Neural progenitor cell (in vitro differentiated cells): Measurements from ENCODE around the gene NDRG4.

Experiments used
- EZH2 ChIP-seq: fragments of 200-600 bp; sonication (generic); IDR thresholded peaks from 2 replicates; pipeline ENCODE4 v1.6.1; 2017; ENCODE audit warnings: antibody characterized with exemption, mild to moderate bottlenecking, moderate library complexity
- EZH2phosphoT487 ChIP-seq: fragments of 200-600 bp; sonication (generic); IDR thresholded peaks from 2 replicates; pipeline ENCODE4 v1.6.1; 2017; ENCODE audit warnings: antibody characterized with exemption
- TF ChIP-seq, protein P1 (sequence below): fragments of 200-600 bp; sonication (generic); IDR thresholded peaks from 2 replicates; pipeline ENCODE4 v1.5.1; 2017; ENCODE audit warnings: antibody characterized with exemption, mild to moderate bottlenecking

DNA sequence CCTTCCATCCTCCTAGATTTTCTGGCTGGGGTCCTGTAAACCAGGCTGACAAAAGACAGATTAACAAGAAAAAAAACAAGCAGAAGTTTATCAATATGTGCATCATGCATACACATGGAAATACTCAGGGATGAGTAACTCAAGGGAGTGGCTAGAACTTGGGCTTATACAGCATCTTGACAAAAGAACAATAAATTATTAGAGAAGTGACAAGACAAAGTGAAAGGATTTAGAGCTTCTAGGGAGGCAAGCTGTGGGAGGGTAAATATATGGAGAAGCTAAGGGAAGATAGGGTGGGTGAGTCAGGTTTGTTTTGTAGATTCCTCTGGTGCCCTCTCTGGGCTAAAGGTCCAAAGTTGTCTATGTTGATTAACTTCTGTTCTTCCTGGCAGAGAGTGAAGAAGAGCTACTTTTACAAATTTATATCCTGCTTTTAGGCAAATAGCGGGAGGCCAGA is 48.0 kb upstream of the NDRG4 start:
- no peak for TF ChIP-seq EZH2
- TF ChIP-seq, protein P1, sequence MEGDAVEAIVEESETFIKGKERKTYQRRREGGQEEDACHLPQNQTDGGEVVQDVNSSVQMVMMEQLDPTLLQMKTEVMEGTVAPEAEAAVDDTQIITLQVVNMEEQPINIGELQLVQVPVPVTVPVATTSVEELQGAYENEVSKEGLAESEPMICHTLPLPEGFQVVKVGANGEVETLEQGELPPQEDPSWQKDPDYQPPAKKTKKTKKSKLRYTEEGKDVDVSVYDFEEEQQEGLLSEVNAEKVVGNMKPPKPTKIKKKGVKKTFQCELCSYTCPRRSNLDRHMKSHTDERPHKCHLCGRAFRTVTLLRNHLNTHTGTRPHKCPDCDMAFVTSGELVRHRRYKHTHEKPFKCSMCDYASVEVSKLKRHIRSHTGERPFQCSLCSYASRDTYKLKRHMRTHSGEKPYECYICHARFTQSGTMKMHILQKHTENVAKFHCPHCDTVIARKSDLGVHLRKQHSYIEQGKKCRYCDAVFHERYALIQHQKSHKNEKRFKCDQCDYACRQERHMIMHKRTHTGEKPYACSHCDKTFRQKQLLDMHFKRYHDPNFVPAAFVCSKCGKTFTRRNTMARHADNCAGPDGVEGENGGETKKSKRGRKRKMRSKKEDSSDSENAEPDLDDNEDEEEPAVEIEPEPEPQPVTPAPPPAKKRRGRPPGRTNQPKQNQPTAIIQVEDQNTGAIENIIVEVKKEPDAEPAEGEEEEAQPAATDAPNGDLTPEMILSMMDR: no peak
- TF ChIP-seq EZH2phosphoT487: no peak
